ENCODE data around the gene SEPTIN3. TPM values are rescaled to one million over a fixed set of nuclear protein-coding genes. Genes with fewer than 3 reads are reported as not detected.

The SEPTIN3 gene
- total and polyA plus RNA-seq, 9 of the 15 experiments (the other 6 are each of a cell fraction or from before 2014, with no cell fraction given): 0.06 TPM; not detected in 8

- TF ChIP-seq HINFP (tag; conservative IDR thresholded peaks at IDR 0.05; ENCODE audit: low read depth) (no peak), SOX6 (IDR thresholded peaks at IDR 0.05) (no peak), TCF3 (CRISPR knock-in tag; IDR thresholded peaks at IDR 0.05) (no peak), NFYB (IDR thresholded peaks at IDR 0.05; ENCODE audit: extremely low read depth, insufficient read length) (no peak), GTF2E2 (tag; IDR thresholded peaks at IDR 0.05) (no peak), PHB2 (IDR thresholded peaks at IDR 0.05; ENCODE audit: low read depth) (no peak), ATF4 (CRISPR knock-in tag; IDR thresholded peaks at IDR 0.05) (no peak), BDP1 (IDR thresholded peaks at IDR 0.05; ENCODE audit: insufficient read depth, insufficient read length) (no peak), THAP12 (CRISPR knock-in tag; IDR thresholded peaks at IDR 0.05) (no peak), BRF2 (IDR thresholded peaks at IDR 0.05; ENCODE audit: borderline replicate concordance, insufficient read depth, insufficient read length) (no peak), XRCC4 (IDR thresholded peaks at IDR 0.05; ENCODE audit: extremely low read depth, insufficient read depth, insufficient read length) (no peak), ZNF224 (CRISPR knock-in tag; IDR thresholded peaks at IDR 0.05) (no peak), PPARD (CRISPR knock-in tag; IDR thresholded peaks at IDR 0.05) (no peak), RBFOX2 (IDR thresholded peaks at IDR 0.05; ENCODE audit: low read depth, low read length) (0 out of 2 replicates have a peak, but pooled peaks have one; percentile 29), ZNF76 (CRISPR knock-in tag; IDR thresholded peaks at IDR 0.05; ENCODE audit: borderline replicate concordance) (no peak), ATF3 (IDR thresholded peaks at IDR 0.05) (no peak), ATF3 (CRISPR knock-in tag; conservative IDR thresholded peaks at IDR 0.05) (no peak), FOXJ3 (CRISPR knock-in tag; IDR thresholded peaks at IDR 0.05) (no peak), ZNF57 (CRISPR knock-in tag; IDR thresholded peaks at IDR 0.05) (no peak), BACH1 (tag; IDR thresholded peaks at IDR 0.05) (no peak), OTX1 (CRISPR knock-in tag; IDR thresholded peaks at IDR 0.05) (no peak)
Observed at GRCh38 chr22:41925783-41926460, 43.3 kb upstream of the SEPTIN3 start (continued).
